ENCODE measurements around the gene ABHD6. TPM values are rescaled to one million over a fixed set of nuclear protein-coding genes. Genes with fewer than 3 reads are reported as not detected.

ABHD6 gene
- total and polyA plus RNA-seq, 9 of the 15 experiments (the other 6 are each of a cell fraction or from before 2014, with no cell fraction given) = 0.53 to 3.6 (median 2.5) TPM

GRCh38 chr3:58238830-58239229 is 1.2 kb downstream of the ABHD6 start:
- no peak for DNase-seq (ENCODE audit: extremely low read depth in 1 of 4, low spot score in 3 of 4)
- ATAC-seq = no peak
- H3K9me1 ChIP-seq (ENCODE audit: control insufficient read depth, insufficient read depth, low read length) = no peaks in the 10 kb centered on the region
- H3K27me3 ChIP-seq (ENCODE audit: control insufficient read depth in 2 of 2, insufficient read depth in 2 of 2, low read length in 2 of 2) = no peaks in the 10 kb centered on the region
- H3K79me2 ChIP-seq (ENCODE audit: control insufficient read depth, insufficient read depth, low read length) = no peaks in the 10 kb centered on the region
- intact Hi-C loops (cut with micrococcal nuclease) = loop anchor here (5.0 kb wide), 1 partner anchor 58 kb away; no protein-coding TSS in a partner anchor
- ChIA-PET POLR2A (no interaction called here), CTCF (ENCODE audit: low intra/inter-chr PET ratio) (interaction anchor here (0.7 kb wide), 1 partner anchor 395 kb away, joined by 3 read pairs; no protein-coding TSS in a partner anchor)
- peak overlapping the region; percentile 63; the same call in 1 of the 2 replicates for H3K4me3 ChIP-seq
- no peak overlapping the region for H2AFZ ChIP-seq (ENCODE audit: low read depth, low read length)
- H3K27ac ChIP-seq (ENCODE audit: extremely low read depth, low read depth, low read length) = no peak overlapping the region
- H3K9ac ChIP-seq (ENCODE audit: insufficient read depth in 1 of 2, low read depth in 2 of 2, low read length in 2 of 2) = peak overlapping the region in 1 of 2 experiments; percentile 90; a peak in 1 of 4 replicates
- H3K4me1 ChIP-seq (replicated peaks in 1 of 2; ENCODE audit: control insufficient read depth in 2 of 2, insufficient read depth in 2 of 2, low read length in 2 of 2) = peaks cover 16 to 25% of the 10 kb centered on the region in 2 experiments; a peak in 4 of 5 replicates
- H4K20me1 ChIP-seq (replicated peaks; ENCODE audit: control insufficient read depth, insufficient read depth, low read length) = no peaks in the 10 kb centered on the region
- H3K36me3 ChIP-seq (ENCODE audit: control insufficient read depth, insufficient read depth, low read length) = no peaks in the 10 kb centered on the region
- H3K9me3 ChIP-seq (replicated peaks; ENCODE audit: control insufficient read depth, insufficient read depth, low read depth, low read length) = no peaks in the 10 kb centered on the region
- in situ Hi-C loops (cut with MboI) = no loop called here
- FAIRE-seq = no peak
- H3K4me2 ChIP-seq (ENCODE audit: insufficient read depth, low read length) = 0 out of 2 replicates have a peak overlapping the region, but pooled peaks have one; percentile 84
- BruUV-seq (replicated peaks) = no TSS peak
- 73% methylated on average over 7 of the region's 7 CpGs for WGBS (ENCODE audit: insufficient coverage, low coverage, missing lambda C conversion rate)
- TF ChIP-seq ZNF407 (IDR thresholded peaks at IDR 0.05; ENCODE audit: low read depth) = no peak
- no peak for TF ChIP-seq ZNF121 (CRISPR knock-in tag; conservative IDR thresholded peaks at IDR 0.05)
- TF ChIP-seq NR2F6 (CRISPR knock-in tag; IDR thresholded peaks at IDR 0.05) = no peak
- no peak for TF ChIP-seq ZC3H11A (IDR thresholded peaks at IDR 0.05; ENCODE audit: low read depth, low read length)
- no peak for TF ChIP-seq SMAD1 (IDR thresholded peaks at IDR 0.05; ENCODE audit: low read depth, low read length, partially characterized antibody)
- TF ChIP-seq TRIM24 (IDR thresholded peaks at IDR 0.05) = no peak
- TF ChIP-seq STAG1 (CRISPR knock-in tag; IDR thresholded peaks at IDR 0.05; ENCODE audit: borderline replicate concordance) = no peak
- TF ChIP-seq NFE2L1 (tag; IDR thresholded peaks at IDR 0.05; ENCODE audit: borderline replicate concordance, low read depth) = no peak
- TF ChIP-seq ZNF449 (CRISPR knock-in tag; IDR thresholded peaks at IDR 0.05) = no peak
- no peak for TF ChIP-seq ZKSCAN3 (CRISPR knock-in tag; IDR thresholded peaks at IDR 0.05)
- TF ChIP-seq THRB (CRISPR knock-in tag; conservative IDR thresholded peaks at IDR 0.05) = no peak
- TF ChIP-seq SAFB2 (IDR thresholded peaks at IDR 0.05; ENCODE audit: borderline replicate concordance, low read depth, low read length, severe bottlenecking) = no peak
- no peak for TF ChIP-seq ZNF696 (CRISPR knock-in tag; conservative IDR thresholded peaks at IDR 0.05)

Measured in K562 (cell line).